PC-3 (cell line): Measurements from ENCODE around the gene FBXO34. TPM values are rescaled to one million over a fixed set of nuclear protein-coding genes. Genes with fewer than 3 reads are reported as not detected.
A peak's percentile ranks its signal among the peaks of the same experiment; 100 is the strongest.

ENCODE experiments used
- ATAC-seq: fragments of 200-7000 bp; cut with Tn5 transposase; 2 replicates; pipeline ENCODE4 v1.9.1; 2020; ENCODE audit warnings: mild to moderate bottlenecking, moderate library complexity
- BruUV-seq: library from RNA; stranded (reverse); fragments of 400-500 nt; replicated peaks from 2 replicates; lab custom pipeline; 2021; lab: Mats Ljungman, UMichigan
- CTCF ChIA-PET: fragments of 300-600 bp; sonication (Branson Sonifier 250); formaldehyde crosslinking; loops from one replicate; lab custom pipeline; 2022; ENCODE audit warnings: antibody characterized with exemption; lab: Charles Lee
- POLR2A ChIA-PET: fragments of 300-600 bp; sonication (Branson Sonifier 250); formaldehyde crosslinking; loops from one replicate; lab custom pipeline; 2022; ENCODE audit warnings: antibody characterized with exemption; ENCODE audit not compliant: unreplicated experiment; lab: Charles Lee
- DNase-seq: peaks from one replicate; pipeline ENCODE4 v3.0.0-alpha.2; 2015
- H2AFZ ChIP-seq: fragments of 300-600 bp; sonication (generic); 2 replicates; pipeline ENCODE4 v1.6.0; 2016; ENCODE audit warnings: antibody characterized with exemption, low read length
- H3F3A ChIP-seq: fragments of 300-600 bp; sonication (generic); one replicate; pipeline ENCODE4 v1.6.0; 2017; ENCODE audit warnings: antibody characterized with exemption, low read length, control low read depth, mild to moderate bottlenecking; ENCODE audit not compliant: unreplicated experiment
- H3K27ac ChIP-seq: fragments of 300-600 bp; sonication (generic); 2 replicates; pipeline ENCODE4 v1.5.1; 2016; ENCODE audit warnings: mild to moderate bottlenecking, low read length
- H3K27me3 ChIP-seq: fragments of 300-600 bp; sonication (generic); 2 replicates; pipeline ENCODE4 v1.6.1; 2016; ENCODE audit warnings: low read length, mixed read lengths
- H3K36me3 ChIP-seq: fragments of 300-600 bp; sonication (generic); 2 replicates; pipeline ENCODE4 v1.6.1; 2016; ENCODE audit warnings: low read depth, mixed run types, low read length, mixed read lengths
- H3K4me1 ChIP-seq: fragments of 300-600 bp; sonication (generic); 2 replicates; pipeline ENCODE4 v1.5.1; 2016; ENCODE audit warnings: low read length; ENCODE audit not compliant: insufficient read depth
- H3K4me2 ChIP-seq: fragments of 300-600 bp; sonication (generic); 2 replicates; pipeline ENCODE4 v1.6.0; 2016; ENCODE audit warnings: low read length
- H3K4me3 ChIP-seq: fragments of 300-600 bp; sonication (generic); 2 replicates; pipeline ENCODE4 v1.5.1; 2016; ENCODE audit warnings: mild to moderate bottlenecking, low read length, mixed read lengths
- H3K79me2 ChIP-seq: fragments of 300-600 bp; sonication (generic); 2 replicates; pipeline ENCODE4 v1.6.1; 2017; ENCODE audit warnings: low read length, mixed read lengths
- H3K9ac ChIP-seq: fragments of 300-600 bp; sonication (generic); 2 replicates; pipeline ENCODE4 v1.6.0; 2016; ENCODE audit warnings: mild to moderate bottlenecking, low read length
- H3K9me2 ChIP-seq: fragments of 300-600 bp; sonication (generic); replicated peaks from 2 replicates; pipeline ENCODE4 v1.6.1; 2016; ENCODE audit warnings: mixed run types, low read length, mixed read lengths
- H3K9me3 ChIP-seq: fragments of 300-600 bp; sonication (generic); 2 replicates; pipeline ENCODE4 v1.6.1; 2016; ENCODE audit warnings: low read length, mixed read lengths
- H4K20me1 ChIP-seq: fragments of 300-600 bp; sonication (generic); 2 replicates; pipeline ENCODE4 v1.6.1; 2016; ENCODE audit warnings: low read length, mixed read lengths
- CTCF ChIP-seq: fragments of 300-600 bp; sonication (generic); conservative IDR thresholded peaks from 2 replicates; pipeline ENCODE4 v1.5.1; 2017; ENCODE audit warnings: antibody characterized with exemption, low read depth, mild to moderate bottlenecking, low read length
- EZH2 ChIP-seq: fragments of 300-600 bp; sonication (generic); IDR thresholded peaks from one replicate; pipeline ENCODE4 v1.6.1; 2017; ENCODE audit warnings: antibody characterized with exemption, mild to moderate bottlenecking, low read length; ENCODE audit not compliant: unreplicated experiment
- EZH2phosphoT487 ChIP-seq: fragments of 300-600 bp; sonication (generic); IDR thresholded peaks from 2 replicates; pipeline ENCODE4 v1.6.1; 2018; ENCODE audit warnings: mild to moderate bottlenecking, antibody characterized with exemption, low read length, borderline replicate concordance
- intact Hi-C: fragments of 100-400 bp; cut with micrococcal nuclease; formaldehyde crosslinking; loops from 2 replicates; pipeline ENCODE4 v1.9.0; 2023
- total RNA-seq: library from RNA; depleted of rRNA; stranded (reverse); fragments of >200 nt; gene quantifications from 2 replicates; pipeline ENCODE4 v1.2.3, GENCODE V29; 2014

FBXO34 gene
- total RNA-seq, 1 experiment from 2014 or later: 35.9 TPM

DNA sequence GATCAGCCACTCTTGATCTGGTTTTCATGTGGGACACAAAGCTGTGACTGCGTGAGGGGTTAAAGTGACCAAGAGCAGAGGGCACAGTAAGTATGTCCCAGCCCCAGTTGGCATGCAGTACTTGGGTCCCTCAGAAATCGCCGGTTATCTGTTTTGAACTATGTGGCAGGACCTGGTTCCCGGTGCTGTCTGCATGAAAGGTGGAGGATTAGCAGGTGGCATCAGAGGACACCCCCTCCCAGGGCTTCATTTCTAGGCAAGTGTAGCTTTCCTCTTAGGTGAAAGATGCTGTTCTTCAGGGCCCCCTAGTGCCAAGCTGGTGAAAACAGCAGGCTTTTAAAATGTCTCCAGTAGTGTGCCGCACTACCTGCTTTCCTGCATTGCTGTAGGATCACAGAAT, 83.3 kb downstream of the FBXO34 start:
- Histone ChIP-seq H3K27me3 (no peaks in the 10 kb centered on the region), H3K9ac (peak overlapping the region; percentile 44), H3K27ac (peak overlapping the region; percentile 86), H3K4me2 (peak overlapping the region; percentile 26), H3K4me1 (peaks cover 61% of the 10 kb centered on the region), H3K36me3 (peaks cover 24% of the 10 kb centered on the region; the same call in 1 of the 2 replicates), H3K9me2 (no peaks in the 10 kb centered on the region), H4K20me1 (no peaks in the 10 kb centered on the region), H3K4me3 (no peak overlapping the region), H3K79me2 (peaks cover 14% of the 10 kb centered on the region; the same call in 1 of the 2 replicates), H3F3A (peaks cover 6% of the 10 kb centered on the region), H2AFZ (0 out of 2 replicates have a peak overlapping the region, but pooled peaks have one; percentile 2), H3K9me3 (no peaks in the 10 kb centered on the region)
- no TSS peak for BruUV-seq
- ChIA-PET CTCF (interaction anchor here (0.6 to 1.6 kb wide), 6 partner anchors 8 to 141 kb away, joined by 3 to 8 read pairs (median 4); no protein-coding TSS in a partner anchor), POLR2A (interaction anchor here (0.6 kb wide), 1 partner anchor 50 kb away, joined by 3 read pairs; no protein-coding TSS in a partner anchor)
- intact Hi-C loops: loop anchor here (1.0 to 2.0 kb wide), 3 partner anchors 83 to 142 kb away; partner anchors contain the start of gene FBXO34
- DNase-seq: peak; percentile 63
- ATAC-seq: peak; percentile 43
- TF ChIP-seq EZH2 (no peak), CTCF (peak; percentile 86)

GRCh38 chr14:55355922-55356321, 84.7 kb downstream of the FBXO34 start:
- H3K79me2 ChIP-seq: peaks cover 14% of the 10 kb centered on the region; the same call in 1 of the 2 replicates
- peaks cover 6% of the 10 kb centered on the region for H3F3A ChIP-seq
- H3K9me3 ChIP-seq: no peaks in the 10 kb centered on the region
- intact Hi-C loops: loop anchor here (2.0 kb wide), 1 partner anchor 143 kb away; no protein-coding TSS in a partner anchor
- H3K4me2 ChIP-seq: no peak overlapping the region
- no peak for TF ChIP-seq EZH2
- TF ChIP-seq CTCF: no peak
- no peak for TF ChIP-seq EZH2phosphoT487
- H3K4me3 ChIP-seq: no peak overlapping the region
- peaks cover 64% of the 10 kb centered on the region for H3K4me1 ChIP-seq
- POLR2A ChIA-PET: no interaction called here
- no peak overlapping the region for H2AFZ ChIP-seq
- H4K20me1 ChIP-seq: no peaks in the 10 kb centered on the region
- BruUV-seq: no TSS peak
- no peak for DNase-seq
- peak overlapping the region; percentile 86 for H3K27ac ChIP-seq
- H3K9me2 ChIP-seq: no peaks in the 10 kb centered on the region
- peak overlapping the region; percentile 69 for H3K9ac ChIP-seq
- no peaks in the 10 kb centered on the region for H3K27me3 ChIP-seq
- CTCF ChIA-PET: no interaction called here
- peaks cover 18% of the 10 kb centered on the region; the same call in 1 of the 2 replicates for H3K36me3 ChIP-seq
- no peak for ATAC-seq

- ChIA-PET CTCF (interaction anchor here (0.9 kb wide), 1 partner anchor 111 kb away, joined by 4 read pairs; no protein-coding TSS in a partner anchor), POLR2A (no interaction called here)
- Histone ChIP-seq H3K79me2 (peaks cover 14% of the 10 kb centered on the region; the same call in 1 of the 2 replicates), H3K4me1 (peaks cover 64% of the 10 kb centered on the region), H3K27me3 (no peaks in the 10 kb centered on the region), H3K4me3 (no peak overlapping the region), H3K27ac (peak overlapping the region; percentile 86), H3K4me2 (peak overlapping the region; percentile 13), H3K9me2 (no peaks in the 10 kb centered on the region), H4K20me1 (no peaks in the 10 kb centered on the region), H3F3A (peaks cover 6% of the 10 kb centered on the region), H3K36me3 (peaks cover 14% of the 10 kb centered on the region; the same call in 1 of the 2 replicates), H3K9ac (peak overlapping the region; percentile 69), H3K9me3 (no peaks in the 10 kb centered on the region), H2AFZ (no peak overlapping the region)
- intact Hi-C loops: loop anchor here (1.0 kb wide), 2 partner anchors 9 to 73 kb away; no protein-coding TSS in a partner anchor
- DNase-seq: peak; percentile 98
- ATAC-seq: peak; percentile 76
- no TSS peak for BruUV-seq
- no peak for TF ChIP-seq EZH2
- TF ChIP-seq CTCF: no peak
Observed at GRCh38 chr14:55356913-55357312, 85.7 kb downstream of the FBXO34 start.
